HG02623 (cell line): Measurements from ENCODE around the gene SLC7A9.
"Not testable (repeated sequence)": the region's sequence is repeated elsewhere in the genome, so short reads cannot be mapped to it uniquely, and the experiment has no call there.

Experiments
- ATAC-seq: cut with Tn5 transposase; IDR thresholded peaks from one replicate; pipeline ENCODE4 v1.9.1; 2021; ENCODE audit warnings: moderate library complexity; ENCODE audit not compliant: unreplicated experiment

SLC7A9 gene

DNA sequence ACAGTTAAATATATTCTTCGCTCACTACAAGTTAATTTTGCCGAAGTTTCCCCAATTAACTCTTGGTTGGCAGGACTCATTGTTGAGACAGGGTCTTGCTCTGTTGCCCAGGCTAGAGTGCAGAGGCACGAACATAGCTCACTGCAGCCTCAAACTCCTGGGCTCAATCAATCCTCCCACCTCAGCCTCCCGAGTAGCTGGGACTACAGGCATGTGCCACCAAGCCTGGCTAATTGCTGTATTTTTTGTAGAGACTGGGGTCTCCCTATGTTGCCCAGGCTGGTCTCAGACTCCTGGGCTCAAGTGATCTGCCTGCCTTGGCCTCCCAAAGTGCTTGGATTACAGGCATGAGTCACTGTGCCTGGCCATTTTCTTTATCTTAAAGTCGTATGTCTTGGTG is 15.7 kb upstream of the SLC7A9 start:
- not testable (repeated sequence) for ATAC-seq

DNA sequence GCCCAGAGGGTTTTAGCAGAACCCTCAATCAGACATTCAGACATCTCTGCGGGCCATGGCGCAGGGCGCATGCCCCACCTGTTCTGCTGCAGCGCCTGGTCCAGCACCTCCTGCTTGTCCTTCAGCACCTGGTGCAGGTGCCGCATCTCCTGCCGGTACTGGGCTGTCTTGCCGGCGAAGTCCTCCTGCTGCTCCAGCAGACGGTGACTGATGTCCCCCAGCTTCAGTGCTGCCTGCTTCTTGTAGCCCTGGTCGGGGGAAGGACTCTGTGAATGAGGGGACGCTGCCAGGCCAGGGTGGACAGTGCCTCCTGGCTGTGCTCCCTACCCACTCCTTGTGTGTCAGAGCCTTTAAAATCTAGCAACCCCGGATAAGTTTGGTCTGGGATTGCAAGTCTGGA is 12.2 kb upstream of the SLC7A9 start:
- ATAC-seq, result no peak

DNA sequence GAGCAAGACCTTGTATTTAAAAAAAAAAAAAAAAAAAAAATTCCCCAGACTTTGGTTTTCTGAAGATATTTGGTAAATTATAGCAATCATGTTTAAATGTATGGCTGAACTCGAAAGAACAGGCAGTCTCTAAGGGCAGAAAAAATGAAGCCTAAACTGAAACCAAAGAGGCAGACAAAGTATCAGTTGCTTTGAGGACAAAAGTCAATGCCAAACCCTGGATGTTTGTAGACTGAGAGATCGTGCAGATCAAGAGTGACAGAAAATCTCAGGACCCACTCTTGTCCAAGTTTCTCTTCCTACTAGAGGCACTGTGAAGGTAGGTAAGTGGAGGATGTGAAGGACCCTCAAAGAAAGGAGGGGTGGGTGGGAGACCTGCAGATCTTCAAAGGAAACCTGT is 11.1 kb upstream of the SLC7A9 start:
- no peak for ATAC-seq

DNA sequence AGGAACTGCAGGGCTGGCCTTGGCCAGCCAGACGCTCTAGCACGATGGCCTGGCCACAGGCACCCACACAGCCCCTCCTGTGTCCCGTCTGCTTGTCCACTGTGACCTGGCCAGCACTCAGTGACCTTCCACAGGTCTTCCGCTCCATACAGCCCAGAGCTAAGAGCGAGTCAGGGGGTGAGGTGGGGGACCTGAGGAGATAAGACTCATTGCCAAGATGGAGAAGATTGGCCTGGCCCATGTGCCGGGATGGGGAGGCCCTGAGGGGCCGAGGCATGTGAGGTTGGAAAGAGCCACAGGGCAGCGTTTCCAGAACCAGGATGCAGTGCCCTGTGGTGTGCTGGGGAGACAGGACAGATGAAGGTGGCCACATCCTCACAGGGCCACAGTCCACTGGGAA is 10.2 kb upstream of the SLC7A9 start:
- ATAC-seq, result no peak

DNA sequence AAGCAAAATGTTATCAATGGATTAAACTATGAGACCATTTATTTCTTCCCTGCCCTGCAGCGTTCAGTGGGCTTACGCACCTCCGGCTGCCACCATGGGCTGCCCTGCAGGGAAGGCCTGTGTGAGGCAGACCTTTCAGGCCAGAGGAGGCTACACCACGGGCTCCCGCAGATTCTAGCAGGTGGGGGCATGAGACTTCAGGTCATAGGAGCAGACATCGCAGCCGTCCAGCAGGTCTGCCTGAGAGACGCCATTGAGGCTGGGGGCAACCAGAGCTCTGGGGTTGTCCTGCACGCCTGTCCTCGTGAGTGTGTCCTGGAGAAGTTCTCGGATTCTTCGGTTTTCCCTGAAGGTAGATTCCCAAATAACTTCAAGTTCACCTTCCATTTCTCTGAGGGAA is 9.4 kb upstream of the SLC7A9 start:
- ATAC-seq, result no peak

DNA sequence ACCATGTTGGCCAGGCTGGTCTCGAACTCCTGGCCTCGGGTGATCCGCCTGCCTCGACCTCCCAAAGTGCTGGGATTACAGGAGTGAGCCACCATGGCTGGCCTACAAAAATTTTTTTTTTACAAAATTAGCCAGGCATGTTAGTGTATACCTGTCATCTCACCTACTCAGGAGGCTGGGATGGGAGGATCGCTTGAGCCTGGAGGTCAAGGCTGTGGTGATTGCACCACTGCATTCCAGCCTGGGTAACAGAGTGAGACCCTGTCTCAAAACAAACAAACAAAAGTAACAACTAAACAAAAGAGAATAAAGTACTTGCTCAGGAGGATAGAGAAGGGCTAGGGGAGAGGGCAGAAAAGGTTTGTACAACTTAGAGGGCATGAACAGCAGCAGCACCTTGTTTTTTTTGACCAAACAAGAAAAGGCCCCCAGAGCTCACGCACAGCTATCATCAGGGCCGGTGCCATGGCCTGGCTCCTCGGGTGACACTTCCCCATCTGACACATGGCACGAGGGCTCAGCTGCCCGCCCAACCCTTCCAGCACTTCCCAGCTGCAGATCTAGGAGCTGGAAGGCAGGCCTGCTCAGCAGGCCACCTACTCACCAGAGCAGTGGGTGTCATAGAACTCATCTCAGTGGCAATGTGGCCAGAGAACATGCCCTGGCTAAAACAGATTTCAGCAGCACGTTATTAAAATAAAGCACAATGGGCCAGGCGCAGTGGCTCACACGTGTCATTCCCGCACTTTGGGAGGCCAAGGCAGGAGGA is 8.6 kb upstream of the SLC7A9 start:
- no peak for ATAC-seq

DNA sequence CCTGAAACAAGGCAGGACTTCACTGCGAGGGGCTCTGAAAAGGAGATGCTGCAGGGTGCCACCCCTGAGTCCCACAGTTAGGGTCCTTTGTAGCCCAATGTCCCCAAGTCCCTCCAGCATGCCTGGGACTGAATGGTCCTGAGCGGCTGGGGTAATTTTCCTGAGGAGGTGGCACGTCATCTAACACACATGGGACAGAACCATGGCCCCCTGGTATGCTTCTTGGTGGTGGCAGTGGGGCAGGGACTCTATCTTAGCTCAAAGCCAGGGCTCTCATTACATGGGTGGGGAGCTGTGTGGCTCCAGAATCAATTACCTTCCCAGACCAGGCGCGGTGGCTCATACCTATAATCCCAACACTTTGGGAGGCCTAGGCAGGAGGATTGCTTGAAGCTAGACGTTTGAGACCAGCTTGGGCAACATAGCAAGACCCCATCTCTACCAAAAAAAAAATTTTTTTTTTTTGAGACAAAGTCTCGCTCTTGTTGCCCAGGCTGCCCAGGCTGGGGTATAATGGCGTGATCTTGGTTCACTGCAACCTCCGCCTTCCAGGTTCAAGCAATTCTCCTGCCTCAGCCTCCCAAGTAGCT is 7.9 kb upstream of the SLC7A9 start:
- ATAC-seq, result no peak

DNA sequence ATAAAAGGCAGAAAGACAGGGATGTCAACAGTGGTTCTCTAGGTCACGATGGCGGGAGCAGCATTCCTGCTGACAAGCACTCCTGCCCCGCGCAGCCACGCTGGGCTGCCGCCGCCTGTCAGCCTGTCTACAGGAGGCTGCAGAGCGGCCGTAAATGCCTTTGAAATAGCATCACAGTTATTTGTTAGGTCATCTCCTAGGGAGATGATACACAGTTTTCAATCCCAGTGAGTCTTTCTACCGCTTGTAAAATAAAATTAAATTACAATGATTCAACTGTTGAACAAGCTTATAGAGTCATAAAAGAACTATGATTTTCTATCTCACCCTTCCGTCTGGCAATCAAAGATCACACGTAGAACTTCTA is 7.3 kb upstream of the SLC7A9 start:
- no peak for ATAC-seq

DNA sequence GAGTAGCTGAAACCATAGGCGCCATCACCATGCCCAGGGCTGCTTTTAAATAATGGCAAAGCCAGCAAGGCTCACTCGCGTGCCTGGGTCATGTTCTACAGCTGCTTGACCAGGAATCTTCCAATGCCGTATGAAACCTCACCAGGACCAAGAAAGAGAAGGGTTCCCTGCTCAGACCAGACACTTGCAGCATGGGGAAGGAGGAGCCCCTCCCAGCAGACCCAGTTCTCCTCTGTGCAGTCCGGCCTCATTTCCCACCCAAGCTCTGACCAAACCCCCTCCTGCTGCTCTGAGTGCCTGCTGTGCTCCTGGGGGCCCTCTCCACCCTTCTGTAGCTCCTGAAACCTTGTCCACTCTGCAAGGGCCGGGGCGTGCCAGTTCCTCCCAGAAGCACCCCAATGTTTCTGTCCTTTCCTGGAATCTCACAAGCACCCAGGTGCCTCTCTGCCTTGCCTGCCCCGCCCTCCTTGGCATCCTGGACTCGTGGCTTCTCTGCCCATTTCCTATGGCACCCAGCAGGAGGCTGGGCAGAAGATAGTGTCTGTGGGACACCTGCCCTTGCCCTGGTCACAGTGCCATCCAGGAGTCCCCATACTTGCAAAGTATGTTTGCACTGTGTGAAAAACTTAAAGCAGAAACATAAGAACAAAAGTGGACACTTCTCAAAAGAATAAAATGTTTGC is 6.8 kb upstream of the SLC7A9 start:
- no peak for ATAC-seq

DNA sequence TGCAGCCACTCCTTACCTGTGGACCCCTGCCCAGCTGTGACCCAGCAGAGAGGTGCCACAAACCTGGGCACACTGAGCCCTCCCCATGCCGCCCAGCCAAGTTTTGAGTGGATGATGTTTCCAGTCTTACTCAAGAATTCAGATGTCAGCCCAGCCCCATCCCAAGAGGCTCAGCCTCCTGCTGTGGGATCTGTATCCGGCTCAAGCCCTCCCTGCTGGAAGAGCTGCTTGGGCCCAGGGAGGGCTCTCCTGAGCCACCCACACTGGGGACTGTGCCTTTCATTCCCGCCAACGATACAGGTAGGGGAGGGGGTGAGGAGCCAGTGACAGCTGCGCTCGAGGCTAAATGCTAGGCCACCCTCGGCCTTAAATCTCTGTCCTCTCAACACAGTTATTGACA is 5.9 kb upstream of the SLC7A9 start:
- no peak for ATAC-seq

DNA sequence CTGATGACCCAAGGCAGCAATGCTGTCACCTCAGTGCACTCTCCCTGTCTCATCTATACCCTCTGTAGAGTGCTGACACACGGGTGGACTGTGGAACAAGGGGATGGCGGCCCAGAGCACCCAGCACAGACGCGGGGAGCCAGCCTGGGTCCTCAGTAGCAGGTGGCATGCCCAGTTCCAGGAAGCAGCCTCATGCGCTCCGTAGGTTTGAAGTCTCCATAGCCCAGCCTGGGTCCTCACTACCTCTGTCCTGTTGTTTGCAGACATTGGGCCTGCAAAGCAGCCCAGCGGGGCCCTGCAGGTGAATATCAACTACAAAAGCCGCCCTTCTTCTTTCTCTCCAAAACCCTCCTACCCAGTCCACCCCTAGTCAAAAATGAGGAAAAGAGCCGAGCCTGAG is 5.0 kb upstream of the SLC7A9 start:
- no peak for ATAC-seq

DNA sequence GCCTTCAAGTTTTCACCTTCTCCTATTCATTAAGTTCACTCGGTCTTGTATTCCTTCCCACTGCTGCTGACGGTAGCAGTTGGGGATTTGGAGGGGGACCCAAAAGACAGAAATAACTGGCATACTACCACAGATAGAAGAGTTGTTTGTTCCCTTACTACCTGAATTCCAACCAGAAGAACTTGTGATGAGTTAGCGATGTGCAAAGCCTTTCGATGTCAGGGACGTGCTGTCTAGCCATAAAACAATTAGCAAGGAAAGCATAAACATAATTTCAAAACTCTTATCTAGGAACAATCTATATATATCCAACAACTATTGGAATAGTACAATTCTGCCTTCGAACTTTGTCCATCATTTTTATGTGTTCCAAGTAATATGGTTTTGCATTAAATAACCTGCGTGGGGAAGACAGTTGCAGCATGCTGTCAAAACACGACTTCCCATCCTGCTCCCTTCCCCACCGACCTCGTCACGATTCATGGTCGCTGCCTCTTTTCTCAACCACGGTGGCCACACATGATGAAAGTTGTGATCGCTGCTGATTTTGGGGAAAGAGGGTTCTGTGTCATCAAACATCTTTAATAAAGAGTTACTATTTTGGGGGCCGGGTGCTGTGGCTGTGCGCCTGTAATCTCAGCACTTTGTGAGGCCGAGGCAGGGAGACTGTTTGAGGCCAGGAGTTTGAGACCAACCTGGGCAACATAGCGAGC is 3.8 kb upstream of the SLC7A9 start:
- ATAC-seq, result no peak

DNA sequence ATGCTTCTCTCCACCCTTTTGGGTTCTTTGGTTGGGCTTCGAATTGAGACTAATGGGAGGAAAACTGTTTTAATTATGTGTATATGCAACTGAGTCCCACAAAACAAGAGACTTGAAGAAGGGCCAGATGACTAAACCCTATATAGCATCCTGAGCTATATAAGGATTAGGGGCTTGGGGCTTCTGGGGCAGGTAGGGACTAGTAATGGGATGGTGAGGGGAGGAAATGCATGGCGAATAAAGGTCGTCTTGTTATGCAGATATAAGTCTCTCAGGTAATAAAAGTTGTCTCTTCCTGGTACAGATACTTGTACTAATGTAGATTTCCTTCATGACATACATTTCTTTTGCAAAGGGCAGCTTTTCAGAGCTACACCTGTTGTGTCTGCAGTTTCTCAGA is 2.8 kb upstream of the SLC7A9 start:
- ATAC-seq, result no peak

DNA sequence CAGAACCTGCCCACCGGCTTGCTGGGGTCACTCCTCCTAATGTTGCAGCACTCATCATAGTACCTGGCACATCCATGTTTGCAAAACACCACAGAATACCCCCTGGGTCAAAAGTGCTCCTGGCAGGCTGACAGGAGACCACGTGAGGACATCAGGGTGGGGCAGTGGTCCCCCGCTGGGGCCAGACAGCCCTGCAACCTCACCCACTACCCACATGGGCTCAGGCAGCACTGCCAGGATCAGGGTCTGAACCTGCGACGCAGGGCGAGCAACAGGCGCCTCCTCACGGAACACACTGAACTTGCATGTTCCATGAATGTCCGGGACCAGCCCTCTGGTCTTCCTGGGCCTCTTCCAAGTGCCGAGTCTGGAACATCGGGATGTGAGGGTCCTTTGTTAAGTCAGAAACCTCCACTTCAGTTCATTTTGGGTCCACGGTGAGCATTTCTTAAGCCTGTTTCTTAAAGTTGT is 1.4 kb upstream of the SLC7A9 start:
- ATAC-seq, result no peak

DNA sequence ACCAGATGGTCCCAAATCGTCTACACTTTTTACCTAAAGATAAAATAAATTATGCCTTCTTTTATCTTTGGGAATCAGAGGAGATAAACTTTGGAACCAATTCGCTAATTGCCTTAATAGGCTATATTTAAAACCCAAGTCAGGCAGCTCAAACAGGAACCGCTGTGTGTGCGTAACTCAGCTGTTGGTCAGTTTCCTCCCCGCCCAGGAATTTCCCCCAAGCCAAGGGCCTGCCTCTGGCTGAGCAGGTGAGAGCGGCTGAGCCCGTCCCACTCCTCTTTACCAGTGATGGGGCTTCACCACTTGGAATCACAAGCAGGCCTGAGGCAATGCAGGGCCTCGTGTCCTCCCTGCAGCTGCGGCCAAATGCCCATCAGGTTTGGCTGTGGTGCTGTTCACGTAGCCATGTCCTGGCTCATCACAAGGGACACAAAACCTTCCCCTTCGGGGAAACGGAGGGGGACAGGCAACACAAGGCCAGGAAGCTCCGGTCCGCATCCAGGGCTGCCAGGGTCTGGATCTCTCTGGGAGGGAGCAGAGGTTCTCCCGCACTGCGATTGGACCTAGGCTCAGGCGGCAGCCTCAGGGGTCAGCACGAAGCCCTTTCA is 503 bp upstream of the SLC7A9 start:
- no peak for ATAC-seq

DNA sequence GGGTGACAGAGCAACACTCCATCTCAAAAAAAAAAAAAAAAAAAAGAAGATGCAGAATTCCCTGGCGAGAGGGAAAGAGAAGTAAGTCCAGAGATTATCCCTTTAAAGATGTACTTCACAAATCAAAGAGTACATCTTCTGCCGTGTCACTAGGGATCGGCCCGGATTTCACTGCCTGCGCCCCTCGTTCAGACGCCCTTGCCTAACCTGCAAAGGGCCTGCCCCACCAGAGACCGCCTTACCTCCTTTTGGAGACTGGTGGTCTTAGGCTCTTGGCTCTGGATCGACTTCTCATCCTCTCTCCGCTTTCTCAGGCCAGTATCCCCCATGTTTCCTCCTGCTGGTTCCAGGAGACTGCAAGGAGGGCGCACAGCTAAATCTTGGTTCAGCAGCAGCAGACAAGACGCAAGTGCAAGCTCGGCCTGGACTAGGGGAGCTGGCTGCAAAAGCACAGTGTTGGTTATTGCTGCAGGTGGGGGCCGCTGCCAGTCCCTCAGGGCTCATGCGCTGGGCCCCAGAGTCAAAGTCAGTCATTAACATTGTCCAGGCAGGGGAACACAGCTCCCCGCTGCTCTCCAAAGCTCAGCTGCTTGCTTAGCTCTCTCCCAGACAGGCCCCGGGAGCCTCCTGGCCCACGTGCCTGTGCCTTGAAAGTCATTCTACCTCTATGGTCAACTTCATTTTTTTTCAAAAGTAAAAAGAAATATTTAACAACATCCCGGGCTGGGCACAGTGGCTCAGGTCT is 1.2 kb downstream of the SLC7A9 start:
- no peak for ATAC-seq

DNA sequence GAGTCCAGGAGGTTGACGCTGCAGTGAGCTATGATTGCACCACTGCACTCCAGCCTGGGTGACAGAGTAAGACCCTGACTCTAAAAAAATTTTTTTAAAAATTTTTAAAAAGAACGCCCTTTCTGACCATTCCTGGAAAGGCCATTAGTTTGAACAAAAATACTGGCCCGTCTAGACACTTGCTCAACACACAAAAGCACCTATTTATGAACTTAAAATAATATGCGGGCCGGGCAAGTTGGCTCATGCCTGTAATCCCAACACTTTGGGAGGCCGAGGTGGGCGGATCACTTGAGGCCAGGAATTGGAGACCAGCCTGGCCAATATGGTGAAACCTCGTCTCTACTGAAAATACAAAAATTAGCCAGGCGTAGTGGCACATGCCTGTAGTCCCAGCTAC is 2.1 kb downstream of the SLC7A9 start:
- not testable (repeated sequence) for ATAC-seq

DNA sequence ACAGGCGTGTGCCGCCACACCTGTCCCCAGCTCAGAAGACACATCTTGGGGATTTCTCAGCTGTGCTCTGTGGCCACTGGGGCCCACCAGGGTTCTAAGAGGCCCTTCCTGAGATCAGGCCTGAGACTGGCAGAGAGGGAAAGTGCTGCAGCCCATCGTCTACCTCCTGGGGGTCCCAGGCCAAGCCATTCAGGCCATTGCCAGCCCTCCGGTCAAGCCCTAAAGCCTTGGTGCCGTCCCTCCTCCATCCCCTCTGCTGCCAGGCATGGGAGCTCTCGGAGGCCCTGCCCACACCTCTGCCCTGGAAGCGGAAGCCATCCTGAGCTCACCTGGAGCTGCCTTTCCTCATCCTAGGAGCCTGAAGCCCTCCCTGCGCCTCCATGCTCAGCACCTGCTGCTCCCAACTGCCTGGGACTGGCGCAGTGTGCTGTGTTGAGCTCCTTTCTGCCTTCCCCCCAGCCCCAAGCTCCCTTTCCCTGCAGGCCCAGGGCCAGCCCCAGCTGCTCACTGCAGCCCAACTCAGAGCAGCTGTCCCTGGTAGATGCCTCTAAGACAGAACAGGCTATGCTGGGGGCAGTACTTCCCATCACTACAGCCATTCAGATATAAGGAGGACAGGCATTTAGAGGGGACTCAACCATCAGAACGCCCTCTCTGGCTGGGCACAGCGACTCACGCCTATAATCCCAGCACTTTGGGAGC is 2.9 kb downstream of the SLC7A9 start:
- ATAC-seq, result no peak

DNA sequence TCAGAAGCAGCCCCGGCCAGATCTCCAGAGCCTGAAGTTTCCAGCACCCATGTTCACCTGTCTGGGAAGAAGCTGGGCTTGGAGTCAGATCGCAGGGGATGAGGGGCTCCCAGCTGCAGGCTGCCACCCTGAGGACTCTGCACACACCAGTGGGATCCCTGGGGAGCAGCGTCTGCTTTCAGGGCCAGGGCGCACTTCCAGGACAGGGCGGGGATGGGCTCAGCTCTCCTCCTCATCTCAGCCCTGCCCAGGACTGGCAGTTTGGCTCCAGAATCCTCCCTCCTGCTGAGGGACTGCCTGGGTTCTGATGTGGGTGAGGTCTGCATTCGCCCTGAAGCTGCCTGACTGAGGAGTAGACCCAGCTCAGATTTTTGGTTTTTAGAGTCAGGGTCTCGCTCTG is 3.5 kb downstream of the SLC7A9 start:
- no peak for ATAC-seq

DNA sequence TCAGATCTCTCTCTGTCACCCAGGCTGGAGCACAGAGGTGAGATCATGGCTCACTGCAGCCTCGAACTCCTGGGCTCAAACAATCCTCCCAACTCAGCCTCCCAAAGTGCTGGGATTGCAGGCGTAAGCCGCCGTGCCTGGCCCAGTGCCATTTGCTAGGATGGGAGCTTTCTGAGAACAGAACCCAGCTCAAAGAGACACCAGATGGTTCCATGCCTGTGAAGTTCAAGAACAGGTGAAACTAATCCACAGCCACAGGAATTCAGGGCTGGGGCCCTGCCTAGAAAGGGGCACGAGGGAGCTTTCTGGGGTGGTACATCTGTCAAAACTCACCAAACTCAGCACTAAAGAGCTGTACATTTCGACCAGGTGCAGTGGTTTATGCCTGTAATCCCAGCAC is 4.2 kb downstream of the SLC7A9 start:
- ATAC-seq, result no peak
